ENCODE results near the gene TEAD4. TPM values are rescaled to one million over a fixed set of nuclear protein-coding genes. Genes with fewer than 3 reads are reported as not detected.

Gene TEAD4
- total RNA-seq, 1 donor from 2014 or later, result 26.0 TPM

DNA sequence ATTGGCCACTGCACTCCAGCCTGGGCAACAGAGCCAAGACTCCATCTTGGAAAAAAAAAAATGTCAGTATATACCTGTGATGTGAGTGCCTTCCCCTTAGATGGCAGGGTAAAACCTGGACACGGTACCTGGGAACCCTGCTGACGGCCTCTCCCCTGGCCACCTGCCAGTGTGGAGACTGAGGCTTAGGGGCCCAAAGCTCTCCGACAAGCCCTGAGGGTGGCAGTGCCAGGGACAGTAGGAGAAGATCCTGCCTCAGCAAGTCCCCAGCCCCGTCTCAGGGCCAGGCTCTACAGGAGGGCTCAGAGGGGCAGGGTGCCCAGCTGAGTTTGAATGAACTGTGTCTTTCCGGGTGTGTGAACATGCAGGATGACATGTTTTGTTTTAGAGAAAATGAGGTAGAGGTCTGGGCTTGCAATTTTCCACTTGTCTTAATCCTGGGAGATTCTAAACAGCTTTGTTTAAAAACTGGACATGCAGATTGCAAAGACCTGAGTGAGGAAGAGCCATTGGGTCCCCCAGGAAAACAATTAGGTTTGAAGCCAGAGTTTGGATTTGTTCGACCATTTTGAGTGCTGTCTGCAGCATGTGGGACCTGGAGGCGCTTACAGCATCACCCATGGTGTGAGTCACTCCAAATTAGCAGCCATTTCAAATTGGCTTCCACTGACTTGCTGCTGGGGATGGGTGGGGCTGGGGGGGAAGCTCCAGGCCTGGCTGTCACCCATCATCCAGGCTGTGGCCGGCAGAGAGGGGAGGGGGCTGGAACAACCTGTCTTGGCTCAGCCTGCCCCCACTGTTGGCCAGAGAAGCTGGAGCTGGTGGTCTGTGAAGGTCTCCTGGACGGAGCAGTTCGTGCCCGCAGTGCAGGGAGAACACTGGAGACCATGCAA is 128.8 kb downstream of the TEAD4 start:
- H3K4me1 Mint-ChIP-seq (ENCODE audit: low read depth), result peaks cover 6% of the 10 kb centered on the region
- no peak for DNase-seq (ENCODE audit: low spot score)

DNA sequence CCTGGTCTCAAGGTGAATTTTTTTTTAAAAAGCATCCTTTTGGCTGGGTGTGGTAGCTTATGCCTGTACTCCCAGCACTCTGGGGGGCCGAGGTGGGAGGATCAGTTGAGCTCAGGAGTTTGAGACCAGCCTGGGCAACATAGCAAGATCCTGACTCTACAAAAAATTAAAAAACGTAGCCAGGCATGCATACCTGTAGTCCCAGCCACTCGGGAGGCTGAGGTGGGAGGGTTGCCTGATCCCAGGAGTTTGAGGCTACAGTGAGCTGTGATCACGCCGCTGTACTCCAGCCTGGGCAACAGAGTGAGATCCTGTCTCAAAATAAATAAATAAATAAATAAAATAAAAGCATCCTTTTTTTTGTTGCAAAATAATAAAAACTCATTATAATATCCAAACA is 130.4 kb downstream of the TEAD4 start:
- H3K4me3 Mint-ChIP-seq (ENCODE audit: unreplicated experiment), result no peak overlapping the region
- peaks cover 3% of the 10 kb centered on the region for H3K36me3 Mint-ChIP-seq (ENCODE audit: low read depth)
- peaks cover 3% of the 10 kb centered on the region for H3K4me1 Mint-ChIP-seq (ENCODE audit: low read depth)
- TF ChIP-seq, protein P1, sequence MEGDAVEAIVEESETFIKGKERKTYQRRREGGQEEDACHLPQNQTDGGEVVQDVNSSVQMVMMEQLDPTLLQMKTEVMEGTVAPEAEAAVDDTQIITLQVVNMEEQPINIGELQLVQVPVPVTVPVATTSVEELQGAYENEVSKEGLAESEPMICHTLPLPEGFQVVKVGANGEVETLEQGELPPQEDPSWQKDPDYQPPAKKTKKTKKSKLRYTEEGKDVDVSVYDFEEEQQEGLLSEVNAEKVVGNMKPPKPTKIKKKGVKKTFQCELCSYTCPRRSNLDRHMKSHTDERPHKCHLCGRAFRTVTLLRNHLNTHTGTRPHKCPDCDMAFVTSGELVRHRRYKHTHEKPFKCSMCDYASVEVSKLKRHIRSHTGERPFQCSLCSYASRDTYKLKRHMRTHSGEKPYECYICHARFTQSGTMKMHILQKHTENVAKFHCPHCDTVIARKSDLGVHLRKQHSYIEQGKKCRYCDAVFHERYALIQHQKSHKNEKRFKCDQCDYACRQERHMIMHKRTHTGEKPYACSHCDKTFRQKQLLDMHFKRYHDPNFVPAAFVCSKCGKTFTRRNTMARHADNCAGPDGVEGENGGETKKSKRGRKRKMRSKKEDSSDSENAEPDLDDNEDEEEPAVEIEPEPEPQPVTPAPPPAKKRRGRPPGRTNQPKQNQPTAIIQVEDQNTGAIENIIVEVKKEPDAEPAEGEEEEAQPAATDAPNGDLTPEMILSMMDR (IDR thresholded peaks at IDR 0.05), result no peak
- no peaks in the 10 kb centered on the region for H3K27me3 Mint-ChIP-seq (ENCODE audit: low read depth)
- DNase-seq (ENCODE audit: low spot score), result no peak
- no peaks in the 10 kb centered on the region for H3K9me3 Mint-ChIP-seq (ENCODE audit: low read depth)
- H3K27ac Mint-ChIP-seq (ENCODE audit: unreplicated experiment), result no peak overlapping the region

More for the DNA sequence above, 128.8 kb downstream of the TEAD4 start:
- Mint-ChIP-seq H3K27me3 (ENCODE audit: low read depth) (no peaks in the 10 kb centered on the region), H3K4me3 (ENCODE audit: unreplicated experiment) (no peak overlapping the region), H3K36me3 (ENCODE audit: low read depth) (peaks cover 3% of the 10 kb centered on the region), H3K9me3 (ENCODE audit: low read depth) (no peaks in the 10 kb centered on the region), H3K27ac (ENCODE audit: unreplicated experiment) (no peak overlapping the region)
- TF ChIP-seq, protein P1 (IDR thresholded peaks at IDR 0.05), result no peak

Other genes starting within 250 kb of the TEAD4 start
- 47.5 to 56.9 TPM (median 56.2 TPM) in 3 replicates for gene FKBP4, start 164.4 kb upstream of the TEAD4 start, total RNA-seq
- gene ITFG2, start 146.7 kb upstream of the TEAD4 start, total RNA-seq, result 17.9 to 27.4 TPM (median 24.0 TPM) in 3 replicates
- 0.25 to 0.92 TPM in 2 of 3 replicates, not detected in the other for gene NRIP2, start 124.4 kb upstream of the TEAD4 start, total RNA-seq
- not detected in 3 replicates for gene TEX52, start 102.4 kb upstream of the TEAD4 start, total RNA-seq
- gene FOXM1, start 82.2 kb upstream of the TEAD4 start, total RNA-seq, result 13.1 to 17.6 TPM (median 15.2 TPM) in 3 replicates
- 18.8 to 23.4 TPM (median 23.4 TPM) in 3 replicates for gene RHNO1, start 82.2 kb upstream of the TEAD4 start, total RNA-seq
- 27.1 to 30.7 TPM (median 30.6 TPM) in 3 replicates for gene TULP3, start 68.5 kb upstream of the TEAD4 start, total RNA-seq
- gene TSPAN9, start 118.0 kb downstream of the TEAD4 start, total RNA-seq, result 50.4 to 98.1 TPM (median 54.4 TPM) in 3 replicates

Measured in chondrocyte (in vitro differentiated cells).